ENCODE measurements around the gene PFN3.

The PFN3 gene

DNA sequence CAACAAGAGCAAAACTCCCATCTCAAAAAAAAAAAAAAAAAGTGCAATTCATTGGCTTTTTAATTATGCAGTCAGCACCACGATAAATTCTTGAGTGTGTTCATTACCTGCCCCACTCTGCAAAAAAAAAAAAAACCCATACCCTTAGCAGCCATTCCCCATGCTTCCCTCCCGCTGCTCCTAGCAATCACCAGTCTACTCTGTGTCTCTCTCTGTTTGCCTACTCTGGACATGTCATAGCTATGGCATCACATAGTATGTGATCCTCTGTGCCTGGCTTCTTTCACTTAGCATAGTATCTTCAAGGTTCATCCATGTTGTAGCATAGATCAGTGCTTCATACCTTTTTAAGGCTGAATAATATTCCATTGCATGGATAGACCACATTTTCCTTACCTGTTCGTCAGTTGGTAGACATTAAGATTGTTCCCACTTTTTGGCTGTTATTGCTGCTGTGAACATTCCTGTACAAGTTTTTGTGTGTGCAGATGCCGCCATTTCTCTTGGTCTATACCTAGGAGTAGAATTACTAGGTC, 39.1 kb upstream of the PFN3 start:
- Histone ChIP-seq H3K4me1 (ENCODE audit: low read length) (peaks cover 4% of the 10 kb centered on the region), H3K27me3 (ENCODE audit: low read depth, low read length) (no peaks in the 10 kb centered on the region), H3K27ac (ENCODE audit: low read length) (no peak overlapping the region), H3K4me2 (ENCODE audit: low read length) (no peak overlapping the region), H3K9me3 (ENCODE audit: insufficient read depth, low read length) (no peaks in the 10 kb centered on the region), H2AFZ (ENCODE audit: low read depth, low read length) (no peak overlapping the region), H4K20me1 (ENCODE audit: insufficient read depth, low read length) (no peaks in the 10 kb centered on the region; the same call in 1 of the 2 replicates), H3K79me2 (ENCODE audit: low read length) (no peaks in the 10 kb centered on the region), H3K9ac (ENCODE audit: low read length) (no peak overlapping the region), H3K36me3 (replicated peaks; ENCODE audit: low read depth, low read length) (peaks cover 17% of the 10 kb centered on the region), H3K4me3 (ENCODE audit: low read length) (no peak overlapping the region)
- TF ChIP-seq CTCF (IDR thresholded peaks at IDR 0.05; ENCODE audit: low read depth, low read length): no peak
- no peak for TF ChIP-seq EZH2phosphoT487 (IDR thresholded peaks at IDR 0.05; ENCODE audit: low read depth)

DNA sequence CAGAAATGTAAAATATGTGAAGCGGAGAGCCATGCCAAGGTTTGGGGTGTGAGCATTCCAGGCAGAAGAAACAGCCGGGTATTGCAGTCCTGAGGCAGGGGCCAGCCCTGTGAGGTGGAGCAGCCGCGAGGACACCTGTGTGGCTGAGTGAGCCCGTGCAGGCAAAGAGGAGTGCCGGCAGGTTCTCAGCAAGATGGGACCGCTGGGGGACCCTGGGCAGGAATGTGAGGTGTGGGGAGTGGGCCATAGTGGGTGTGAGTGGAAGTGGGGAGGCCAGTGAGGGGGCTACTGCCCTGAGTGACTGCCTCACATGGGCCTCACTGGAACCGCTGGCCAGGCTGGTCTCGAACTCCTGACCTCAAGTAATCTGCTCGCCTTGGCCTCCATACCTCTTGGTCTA, 38.0 kb upstream of the PFN3 start:
- Histone ChIP-seq H3K27ac (ENCODE audit: low read length) (no peak overlapping the region), H2AFZ (ENCODE audit: low read depth, low read length) (no peak overlapping the region), H3K4me2 (ENCODE audit: low read length) (no peak overlapping the region), H3K79me2 (ENCODE audit: low read length) (no peaks in the 10 kb centered on the region), H3K4me1 (ENCODE audit: low read length) (no peaks in the 10 kb centered on the region), H3K36me3 (replicated peaks; ENCODE audit: low read depth, low read length) (peaks cover 23% of the 10 kb centered on the region), H3K27me3 (ENCODE audit: low read depth, low read length) (no peaks in the 10 kb centered on the region), H3K9me3 (ENCODE audit: insufficient read depth, low read length) (no peaks in the 10 kb centered on the region), H3K4me3 (ENCODE audit: low read length) (no peak overlapping the region), H3K9ac (ENCODE audit: low read length) (no peak overlapping the region), H4K20me1 (ENCODE audit: insufficient read depth, low read length) (no peaks in the 10 kb centered on the region; the same call in 1 of the 2 replicates)
- TF ChIP-seq EZH2phosphoT487 (IDR thresholded peaks at IDR 0.05; ENCODE audit: low read depth) (no peak), CTCF (IDR thresholded peaks at IDR 0.05; ENCODE audit: low read depth, low read length) (no peak)

DNA sequence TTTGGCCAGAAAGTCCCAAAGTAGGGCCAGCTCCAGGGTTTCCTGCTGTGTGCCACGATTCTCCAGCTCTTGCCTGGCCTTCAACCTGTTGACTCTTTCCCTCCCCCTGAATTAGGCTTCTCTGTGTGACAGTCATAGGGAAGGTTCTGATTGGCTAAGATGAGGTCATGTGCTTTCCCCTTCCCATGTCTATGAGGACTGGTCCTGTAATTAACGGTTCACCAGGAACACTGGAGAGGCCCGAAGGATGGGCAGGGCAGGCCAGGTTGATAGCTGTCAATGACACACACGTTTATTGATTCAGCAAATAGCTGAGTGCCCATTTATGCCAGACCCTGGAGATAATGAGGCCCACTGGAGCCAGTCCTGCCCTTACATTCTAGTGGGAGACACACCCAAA, 37.2 kb upstream of the PFN3 start:
- H3K9ac ChIP-seq (ENCODE audit: low read length): no peak overlapping the region
- peaks cover 26% of the 10 kb centered on the region for H3K36me3 ChIP-seq (replicated peaks; ENCODE audit: low read depth, low read length)
- H3K79me2 ChIP-seq (ENCODE audit: low read length): no peaks in the 10 kb centered on the region
- H3K4me3 ChIP-seq (ENCODE audit: low read length): no peak overlapping the region
- H3K4me2 ChIP-seq (ENCODE audit: low read length): no peak overlapping the region
- H3K4me1 ChIP-seq (ENCODE audit: low read length): no peaks in the 10 kb centered on the region
- H3K9me3 ChIP-seq (ENCODE audit: insufficient read depth, low read length): no peaks in the 10 kb centered on the region
- no peak for TF ChIP-seq EZH2phosphoT487 (IDR thresholded peaks at IDR 0.05; ENCODE audit: low read depth)
- no peak for TF ChIP-seq CTCF (IDR thresholded peaks at IDR 0.05; ENCODE audit: low read depth, low read length)
- no peak overlapping the region for H2AFZ ChIP-seq (ENCODE audit: low read depth, low read length)
- H3K27me3 ChIP-seq (ENCODE audit: low read depth, low read length): no peaks in the 10 kb centered on the region
- H4K20me1 ChIP-seq (ENCODE audit: insufficient read depth, low read length): no peaks in the 10 kb centered on the region; the same call in 1 of the 2 replicates
- H3K27ac ChIP-seq (ENCODE audit: low read length): no peak overlapping the region

DNA sequence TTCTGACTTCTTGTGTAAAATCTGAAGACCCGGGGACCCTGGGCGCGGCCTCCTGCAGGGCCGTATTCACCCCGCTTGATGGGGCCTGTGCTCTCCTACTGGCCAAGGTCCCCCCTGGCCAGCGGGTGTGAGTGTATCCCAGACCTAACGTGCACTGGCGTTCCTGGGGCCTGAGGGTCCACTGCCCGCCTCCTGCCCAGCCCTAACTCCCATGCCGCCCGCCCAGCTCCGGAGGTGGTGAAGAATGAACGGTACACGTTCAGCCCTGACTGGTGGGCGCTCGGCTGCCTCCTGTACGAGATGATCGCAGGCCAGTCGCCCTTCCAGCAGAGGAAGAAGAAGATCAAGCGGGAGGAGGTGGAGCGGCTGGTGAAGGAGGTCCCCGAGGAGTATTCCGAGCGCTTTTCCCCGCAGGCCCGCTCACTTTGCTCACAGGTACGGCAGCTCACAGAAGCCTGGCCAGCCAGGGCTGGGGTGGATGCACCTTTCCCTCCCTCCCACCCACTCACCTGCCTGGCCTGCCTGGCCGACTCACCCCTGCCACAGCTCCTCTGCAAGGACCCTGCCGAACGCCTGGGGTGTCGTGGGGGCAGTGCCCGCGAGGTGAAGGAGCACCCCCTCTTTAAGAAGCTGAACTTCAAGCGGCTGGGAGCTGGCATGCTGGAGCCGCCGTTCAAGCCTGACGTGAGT, 35.5 kb upstream of the PFN3 start:
- Histone ChIP-seq H3K4me1 (ENCODE audit: low read length) (peaks cover 11% of the 10 kb centered on the region), H3K79me2 (ENCODE audit: low read length) (no peaks in the 10 kb centered on the region), H2AFZ (ENCODE audit: low read depth, low read length) (no peak overlapping the region), H3K9ac (ENCODE audit: low read length) (no peak overlapping the region), H4K20me1 (ENCODE audit: insufficient read depth, low read length) (no peaks in the 10 kb centered on the region; the same call in 1 of the 2 replicates), H3K36me3 (replicated peaks; ENCODE audit: low read depth, low read length) (peaks cover 35% of the 10 kb centered on the region), H3K4me2 (ENCODE audit: low read length) (no peak overlapping the region), H3K27me3 (ENCODE audit: low read depth, low read length) (no peaks in the 10 kb centered on the region), H3K27ac (ENCODE audit: low read length) (no peak overlapping the region), H3K4me3 (ENCODE audit: low read length) (no peak overlapping the region), H3K9me3 (ENCODE audit: insufficient read depth, low read length) (no peaks in the 10 kb centered on the region)
- no peak for TF ChIP-seq CTCF (IDR thresholded peaks at IDR 0.05; ENCODE audit: low read depth, low read length)
- TF ChIP-seq EZH2phosphoT487 (IDR thresholded peaks at IDR 0.05; ENCODE audit: low read depth): no peak

Measured in OCI-LY3 (cell line).